ENCODE results near the gene KLHL21.

The KLHL21 gene

GRCh38 chr1:6546326-6546725, 56.3 kb downstream of the KLHL21 start:
- no peak for DNase-seq

GRCh38 chr1:6545276-6546112, 57.2 kb downstream of the KLHL21 start:
- no peak for DNase-seq

- DNase-seq: no peak
Observed at GRCh38 chr1:6544831-6545230, 57.8 kb downstream of the KLHL21 start.
